ENCODE results near the gene FUT8.

DNA sequence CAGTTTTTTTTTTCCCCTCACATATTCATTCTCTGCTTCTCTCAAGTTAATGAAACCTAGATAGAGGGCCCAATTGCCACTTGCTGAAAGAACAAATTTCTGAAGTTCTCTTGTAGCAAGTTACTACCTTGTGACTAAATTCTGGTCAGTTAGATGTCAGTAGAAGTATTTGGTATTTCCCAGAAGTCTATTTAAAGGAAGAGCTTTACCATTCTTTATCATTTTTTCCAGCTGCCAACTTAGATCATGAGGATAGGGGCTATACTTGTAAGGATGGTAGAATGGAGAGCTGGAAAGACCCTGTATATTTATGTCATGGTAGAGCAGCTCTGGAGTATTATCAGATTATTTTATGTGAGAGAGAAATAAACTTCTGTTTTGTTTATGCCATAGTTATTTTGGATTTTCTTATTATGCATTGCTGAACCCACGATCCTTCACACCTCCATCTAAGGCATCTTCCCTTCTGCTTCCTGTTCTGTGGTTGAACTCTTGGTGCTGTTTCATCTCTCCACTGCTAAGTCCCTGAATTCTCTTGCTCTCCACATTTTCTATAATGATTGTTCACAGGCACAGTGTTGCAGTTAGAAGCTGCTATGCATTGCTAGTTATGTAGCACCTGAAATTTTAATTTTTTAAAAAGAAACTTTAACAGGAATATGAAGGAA is 25.9 kb downstream of the FUT8 start:
- TF ChIP-seq, protein P1, sequence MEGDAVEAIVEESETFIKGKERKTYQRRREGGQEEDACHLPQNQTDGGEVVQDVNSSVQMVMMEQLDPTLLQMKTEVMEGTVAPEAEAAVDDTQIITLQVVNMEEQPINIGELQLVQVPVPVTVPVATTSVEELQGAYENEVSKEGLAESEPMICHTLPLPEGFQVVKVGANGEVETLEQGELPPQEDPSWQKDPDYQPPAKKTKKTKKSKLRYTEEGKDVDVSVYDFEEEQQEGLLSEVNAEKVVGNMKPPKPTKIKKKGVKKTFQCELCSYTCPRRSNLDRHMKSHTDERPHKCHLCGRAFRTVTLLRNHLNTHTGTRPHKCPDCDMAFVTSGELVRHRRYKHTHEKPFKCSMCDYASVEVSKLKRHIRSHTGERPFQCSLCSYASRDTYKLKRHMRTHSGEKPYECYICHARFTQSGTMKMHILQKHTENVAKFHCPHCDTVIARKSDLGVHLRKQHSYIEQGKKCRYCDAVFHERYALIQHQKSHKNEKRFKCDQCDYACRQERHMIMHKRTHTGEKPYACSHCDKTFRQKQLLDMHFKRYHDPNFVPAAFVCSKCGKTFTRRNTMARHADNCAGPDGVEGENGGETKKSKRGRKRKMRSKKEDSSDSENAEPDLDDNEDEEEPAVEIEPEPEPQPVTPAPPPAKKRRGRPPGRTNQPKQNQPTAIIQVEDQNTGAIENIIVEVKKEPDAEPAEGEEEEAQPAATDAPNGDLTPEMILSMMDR (IDR thresholded peaks at IDR 0.05), result no peak
- TF ChIP-seq POLR2A (IDR thresholded peaks at IDR 0.05) (no peak), POLR2AphosphoS5 (IDR thresholded peaks at IDR 0.05) (no peak), EP300 (IDR thresholded peaks at IDR 0.05) (no peak)

Data from suprapubic skin (tissue), 4 donors.